GM12873 (cell line): ENCODE results near the gene PCNT.

Experiments
- TF ChIP-seq, protein P1 (sequence below): IDR thresholded peaks from 2 replicates; pipeline ENCODE4 v1.5.1; 2012; ENCODE audit warnings: low read depth, mild to moderate bottlenecking, moderate library complexity, low read length, control low read depth; ENCODE audit not compliant: insufficient read depth; ENCODE audit errors: missing control alignments

Gene PCNT

DNA sequence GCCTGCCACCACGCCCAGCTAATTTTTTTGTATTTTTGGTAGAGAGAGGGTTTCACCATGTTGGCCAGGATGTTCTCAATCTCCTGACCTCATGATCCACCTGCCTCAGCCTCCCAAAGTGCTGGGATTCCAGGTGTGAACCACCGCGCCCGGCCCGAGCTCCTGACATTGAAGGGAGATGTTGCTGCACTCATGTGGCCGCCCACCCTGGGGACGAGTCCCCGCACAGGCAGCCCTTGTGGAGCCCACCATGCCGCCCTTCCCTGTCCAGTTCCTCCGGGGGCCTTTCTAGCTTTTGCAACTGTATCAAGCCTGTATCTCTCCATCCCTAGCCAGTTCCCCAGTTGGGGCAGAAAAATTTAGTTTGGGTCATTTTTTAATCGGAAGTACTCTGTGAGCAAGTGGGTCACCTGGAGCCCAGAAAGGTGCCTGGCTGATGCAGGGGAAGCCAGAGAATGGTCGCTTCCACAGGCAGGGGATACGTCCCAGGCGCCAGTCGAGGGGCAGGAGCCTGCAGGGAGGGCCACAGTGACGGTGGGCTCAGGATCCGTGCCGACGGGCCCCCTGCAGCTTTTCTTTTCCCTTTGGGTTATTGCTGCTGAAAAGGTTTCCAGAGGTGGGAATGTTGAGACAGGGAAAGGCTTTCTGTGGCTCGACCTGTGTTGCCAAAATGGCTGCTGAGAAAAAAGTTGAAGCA, 20.4 kb downstream of the PCNT start:
- TF ChIP-seq, protein P1, sequence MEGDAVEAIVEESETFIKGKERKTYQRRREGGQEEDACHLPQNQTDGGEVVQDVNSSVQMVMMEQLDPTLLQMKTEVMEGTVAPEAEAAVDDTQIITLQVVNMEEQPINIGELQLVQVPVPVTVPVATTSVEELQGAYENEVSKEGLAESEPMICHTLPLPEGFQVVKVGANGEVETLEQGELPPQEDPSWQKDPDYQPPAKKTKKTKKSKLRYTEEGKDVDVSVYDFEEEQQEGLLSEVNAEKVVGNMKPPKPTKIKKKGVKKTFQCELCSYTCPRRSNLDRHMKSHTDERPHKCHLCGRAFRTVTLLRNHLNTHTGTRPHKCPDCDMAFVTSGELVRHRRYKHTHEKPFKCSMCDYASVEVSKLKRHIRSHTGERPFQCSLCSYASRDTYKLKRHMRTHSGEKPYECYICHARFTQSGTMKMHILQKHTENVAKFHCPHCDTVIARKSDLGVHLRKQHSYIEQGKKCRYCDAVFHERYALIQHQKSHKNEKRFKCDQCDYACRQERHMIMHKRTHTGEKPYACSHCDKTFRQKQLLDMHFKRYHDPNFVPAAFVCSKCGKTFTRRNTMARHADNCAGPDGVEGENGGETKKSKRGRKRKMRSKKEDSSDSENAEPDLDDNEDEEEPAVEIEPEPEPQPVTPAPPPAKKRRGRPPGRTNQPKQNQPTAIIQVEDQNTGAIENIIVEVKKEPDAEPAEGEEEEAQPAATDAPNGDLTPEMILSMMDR = no peak

DNA sequence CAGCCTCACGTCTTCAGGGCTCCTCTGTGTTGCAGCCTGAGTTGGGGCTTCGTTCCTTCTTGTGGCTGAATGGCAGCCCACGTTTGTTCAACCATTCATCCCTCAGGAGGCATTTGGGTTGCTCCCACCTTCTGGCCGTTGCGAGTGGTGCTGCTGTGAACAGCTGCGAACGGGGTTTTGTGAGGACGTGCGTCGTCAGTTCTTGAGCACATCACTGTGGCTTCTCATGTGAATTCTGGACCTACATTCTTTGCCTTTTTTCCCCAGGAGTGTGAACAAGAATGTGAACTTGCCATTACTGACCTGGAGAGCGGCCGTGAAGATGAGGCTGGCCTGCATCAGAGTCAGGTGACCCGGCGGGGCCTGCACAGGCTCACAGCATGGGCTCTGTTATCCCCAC, 21.9 kb downstream of the PCNT start:
- TF ChIP-seq, protein P1 = no peak

DNA sequence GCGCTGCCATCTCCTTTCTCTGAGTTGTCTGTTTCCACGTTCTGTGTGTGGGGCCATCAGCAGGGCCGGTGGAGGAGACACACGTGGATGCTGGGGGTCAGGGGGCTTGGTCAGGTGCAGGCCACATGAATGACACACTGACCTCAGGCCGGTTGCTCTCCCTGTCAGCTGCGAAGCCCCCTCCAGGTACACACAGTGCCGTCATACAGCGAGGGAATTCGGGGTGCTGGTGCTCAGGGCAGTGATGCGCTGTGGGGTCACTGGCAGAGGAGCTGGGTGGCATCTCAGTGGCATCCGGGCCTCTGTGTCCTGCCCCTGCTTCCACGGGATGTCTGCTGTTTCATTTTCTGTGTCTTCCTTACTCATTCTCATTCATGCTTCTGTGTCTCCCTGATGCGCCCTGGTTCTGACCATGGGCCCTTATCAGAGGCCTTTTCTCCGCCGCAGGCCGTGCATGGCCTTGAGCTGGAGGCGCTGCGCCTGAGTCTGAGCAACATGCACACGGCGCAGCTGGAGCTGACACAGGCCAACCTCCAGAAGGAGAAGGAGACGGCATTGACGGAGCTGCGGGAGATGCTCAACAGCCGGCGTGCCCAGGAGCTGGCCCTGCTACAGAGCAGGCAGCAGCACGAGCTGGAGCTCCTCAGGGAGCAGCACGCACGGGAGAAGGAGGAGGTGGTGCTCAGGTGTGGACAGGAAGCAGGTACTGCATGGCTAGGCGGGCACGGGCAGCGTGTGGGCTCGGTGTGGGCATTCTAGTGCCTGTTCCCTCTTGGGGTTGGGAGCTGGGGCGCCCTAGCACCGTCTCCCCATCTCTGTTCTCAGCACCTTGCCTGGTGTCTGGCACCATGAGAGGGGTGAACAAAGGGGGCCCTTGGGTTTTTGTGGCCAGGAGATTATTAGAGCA, 22.6 kb downstream of the PCNT start:
- TF ChIP-seq, protein P1 = no peak

DNA sequence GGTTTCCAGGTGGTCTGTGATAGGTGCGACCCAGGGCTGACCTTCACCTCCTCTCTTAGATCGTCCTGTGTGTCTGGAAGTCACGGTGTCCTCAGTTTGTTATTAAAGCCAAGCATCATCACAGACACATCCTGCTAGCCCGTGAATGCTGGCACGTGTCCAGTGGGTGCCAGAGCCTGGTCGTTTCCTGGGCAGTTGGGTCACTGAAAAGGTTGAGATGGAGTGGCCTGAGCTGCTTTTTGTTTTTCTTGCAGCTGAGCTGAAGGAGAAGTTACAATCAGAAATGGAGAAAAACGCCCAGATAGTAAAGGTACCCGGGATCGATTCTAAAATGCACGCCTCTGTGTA, 23.2 kb downstream of the PCNT start:
- TF ChIP-seq, protein P1 = no peak

DNA sequence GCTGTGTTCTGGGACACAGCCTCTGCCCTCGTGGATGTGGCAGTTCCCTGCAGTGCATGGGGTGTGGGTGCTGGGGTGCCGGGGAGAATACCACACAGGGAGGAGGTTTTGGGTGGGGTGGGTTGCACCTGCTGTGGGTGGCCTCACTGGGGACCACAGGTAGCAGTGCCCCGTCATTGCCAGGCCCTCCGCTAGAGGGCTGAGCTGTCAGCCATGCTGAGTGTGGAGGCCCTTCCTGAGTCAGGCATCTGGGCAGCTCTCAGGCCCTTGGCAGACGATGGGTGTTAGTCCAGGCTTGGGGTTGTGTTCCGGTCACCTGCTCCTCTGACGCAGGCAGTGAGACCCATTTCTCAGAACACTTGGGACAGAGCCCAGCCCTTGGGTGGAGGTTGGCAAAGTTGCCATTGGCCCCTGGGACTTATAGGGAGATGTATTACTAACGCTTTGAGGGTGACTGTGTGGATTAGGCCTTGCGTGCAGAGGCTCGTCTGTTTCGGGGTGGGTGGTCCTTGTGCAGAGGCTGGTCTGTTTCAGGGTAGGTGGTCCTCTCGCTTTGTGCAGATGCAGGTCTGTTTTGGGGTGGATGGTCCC, 23.9 kb downstream of the PCNT start:
- TF ChIP-seq, protein P1 = peak; percentile 55

DNA sequence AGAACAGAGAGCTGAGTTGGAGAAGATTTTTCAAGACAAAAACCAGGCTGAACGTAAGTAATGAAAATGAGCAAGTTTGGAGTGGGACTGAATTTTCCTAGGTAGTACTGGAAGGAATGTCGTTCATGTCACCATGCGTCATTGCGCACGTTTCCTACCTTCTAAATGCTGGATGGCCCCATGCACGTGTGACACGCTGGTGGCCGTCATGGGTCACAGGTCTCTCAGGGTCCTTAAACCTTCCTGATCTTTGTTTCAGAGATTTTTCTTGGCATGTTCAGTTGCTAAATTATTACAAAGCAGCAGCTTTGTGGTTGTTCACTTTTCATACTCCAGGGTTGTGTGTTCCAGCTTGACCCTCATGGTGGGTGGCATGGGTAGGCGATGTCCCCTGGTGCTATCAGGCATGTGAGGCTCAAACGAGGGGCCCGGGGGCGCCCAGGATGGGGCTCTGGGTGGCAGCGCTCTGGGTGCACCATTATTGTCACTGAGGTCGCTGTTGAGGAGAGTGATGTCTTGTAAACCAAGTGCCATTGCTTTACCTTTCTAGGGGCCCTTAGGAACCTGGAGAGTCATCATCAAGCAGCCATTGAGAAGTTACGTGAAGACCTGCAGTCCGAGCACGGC, 25.3 kb downstream of the PCNT start:
- TF ChIP-seq, protein P1 = no peak

DNA sequence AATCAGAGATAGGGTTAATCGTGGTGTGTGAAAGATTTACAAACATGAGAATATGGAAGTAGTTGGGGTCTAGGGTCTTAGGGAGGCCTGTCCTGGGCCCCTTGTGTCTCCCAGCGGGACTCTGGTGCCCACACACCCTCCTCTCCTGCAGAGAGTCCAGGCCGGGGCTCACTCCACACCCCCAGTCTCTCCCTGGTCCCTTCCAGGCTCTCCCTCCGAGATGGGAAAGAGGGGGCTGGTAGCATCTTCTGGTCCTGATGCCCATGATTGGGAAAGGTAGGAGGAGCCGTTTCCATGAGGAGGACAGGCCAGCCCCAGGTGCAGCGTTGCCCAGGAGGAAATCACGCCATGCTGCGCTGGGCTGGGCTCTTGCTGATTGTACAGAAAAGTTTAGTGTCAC, 26.6 kb downstream of the PCNT start:
- TF ChIP-seq, protein P1 = no peak
